ENCODE data around the gene DCXR. TPM values are rescaled to one million over a fixed set of nuclear protein-coding genes. Genes with fewer than 3 reads are reported as not detected.

DCXR gene
- total and polyA plus RNA-seq, 2 of the 13 experiments (the other 11 are each of a cell fraction or from before 2014, with no cell fraction given), result 287 to 311 TPM

DNA sequence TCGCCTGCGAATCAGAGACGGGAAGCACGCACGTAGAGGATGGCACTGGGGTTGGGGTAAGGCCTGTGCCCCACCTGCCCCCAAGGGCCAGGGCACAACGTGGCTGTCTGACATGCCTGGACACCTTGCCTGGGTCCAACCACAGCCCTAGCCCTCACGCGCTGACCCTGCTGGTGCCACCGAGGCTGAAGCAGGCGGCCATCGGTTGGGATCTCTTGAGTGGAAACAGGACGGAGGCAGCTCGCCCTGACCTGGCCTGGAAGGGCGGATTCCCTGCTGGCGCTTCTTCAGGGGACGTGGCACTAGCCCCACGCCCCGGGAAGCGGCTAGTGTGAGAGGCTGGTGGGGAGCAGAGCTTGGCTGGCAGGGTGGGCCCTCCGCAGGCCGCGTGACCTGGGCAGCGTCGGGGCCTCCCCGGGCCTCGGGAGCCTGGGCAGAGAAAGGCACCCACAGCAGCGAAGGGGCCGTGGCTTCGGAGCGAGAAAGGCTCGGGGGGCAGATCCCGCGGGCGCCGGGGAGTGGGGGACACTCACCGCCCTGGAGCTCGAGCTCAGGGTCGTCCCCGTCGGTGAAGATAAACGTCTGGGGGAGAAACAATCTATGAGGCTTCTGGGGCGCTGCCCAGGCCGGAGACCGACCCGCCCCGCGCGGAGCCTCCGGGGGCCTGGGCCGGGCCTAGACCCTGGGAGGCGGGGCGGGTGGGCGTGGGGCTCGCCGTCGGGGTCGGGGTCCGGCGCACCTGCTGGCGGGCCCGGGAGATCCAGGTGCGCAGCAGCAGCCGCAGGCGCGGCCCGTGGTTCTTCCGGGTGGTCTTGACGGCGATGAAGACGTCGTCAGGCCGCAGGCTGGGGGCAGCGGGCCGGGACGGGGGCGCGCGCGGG, 13.5 kb upstream of the DCXR start (continued):
- TF ChIP-seq KDM2A (CRISPR knock-in tag; IDR thresholded peaks at IDR 0.05; ENCODE audit: borderline replicate concordance, low read depth) (peak; percentile 38; the same call in 1 of the 2 replicates), ZFP82 (CRISPR knock-in tag; IDR thresholded peaks at IDR 0.05; ENCODE audit: borderline replicate concordance) (0 out of 2 replicates have a peak, but pooled peaks have one; percentile 53), LCORL (IDR thresholded peaks at IDR 0.05) (no peak), LCORL (CRISPR knock-in tag; IDR thresholded peaks at IDR 0.05) (no peak), SMC3 (IDR thresholded peaks at IDR 0.05; ENCODE audit: low read length) (no peak), CENPX (CRISPR knock-in tag; IDR thresholded peaks at IDR 0.05) (no peak), RFX3 (CRISPR knock-in tag; IDR thresholded peaks at IDR 0.05) (no peak), ZBTB7A (CRISPR knock-in tag; IDR thresholded peaks at IDR 0.05) (peak; percentile 61; the same call in 1 of the 2 replicates), NR2C2 (CRISPR knock-in tag; IDR thresholded peaks at IDR 0.05; ENCODE audit: borderline replicate concordance) (no peak), PHF20 (CRISPR knock-in tag; IDR thresholded peaks at IDR 0.05) (peak; percentile 16; the same call in 1 of the 2 replicates), ZNF772 (CRISPR knock-in tag; IDR thresholded peaks at IDR 0.05) (0 out of 2 replicates have a peak, but pooled peaks have one; percentile 37), ZNF350 (CRISPR knock-in tag; IDR thresholded peaks at IDR 0.05; ENCODE audit: borderline replicate concordance, low read depth) (peak; percentile 72), KLF15 (CRISPR knock-in tag; IDR thresholded peaks at IDR 0.05; ENCODE audit: borderline replicate concordance) (no peak), FOXA3 (CRISPR knock-in tag; IDR thresholded peaks at IDR 0.05) (no peak), SALL2 (CRISPR knock-in tag; IDR thresholded peaks at IDR 0.05) (no peak)
- TF ChIP-seq, protein P1, sequence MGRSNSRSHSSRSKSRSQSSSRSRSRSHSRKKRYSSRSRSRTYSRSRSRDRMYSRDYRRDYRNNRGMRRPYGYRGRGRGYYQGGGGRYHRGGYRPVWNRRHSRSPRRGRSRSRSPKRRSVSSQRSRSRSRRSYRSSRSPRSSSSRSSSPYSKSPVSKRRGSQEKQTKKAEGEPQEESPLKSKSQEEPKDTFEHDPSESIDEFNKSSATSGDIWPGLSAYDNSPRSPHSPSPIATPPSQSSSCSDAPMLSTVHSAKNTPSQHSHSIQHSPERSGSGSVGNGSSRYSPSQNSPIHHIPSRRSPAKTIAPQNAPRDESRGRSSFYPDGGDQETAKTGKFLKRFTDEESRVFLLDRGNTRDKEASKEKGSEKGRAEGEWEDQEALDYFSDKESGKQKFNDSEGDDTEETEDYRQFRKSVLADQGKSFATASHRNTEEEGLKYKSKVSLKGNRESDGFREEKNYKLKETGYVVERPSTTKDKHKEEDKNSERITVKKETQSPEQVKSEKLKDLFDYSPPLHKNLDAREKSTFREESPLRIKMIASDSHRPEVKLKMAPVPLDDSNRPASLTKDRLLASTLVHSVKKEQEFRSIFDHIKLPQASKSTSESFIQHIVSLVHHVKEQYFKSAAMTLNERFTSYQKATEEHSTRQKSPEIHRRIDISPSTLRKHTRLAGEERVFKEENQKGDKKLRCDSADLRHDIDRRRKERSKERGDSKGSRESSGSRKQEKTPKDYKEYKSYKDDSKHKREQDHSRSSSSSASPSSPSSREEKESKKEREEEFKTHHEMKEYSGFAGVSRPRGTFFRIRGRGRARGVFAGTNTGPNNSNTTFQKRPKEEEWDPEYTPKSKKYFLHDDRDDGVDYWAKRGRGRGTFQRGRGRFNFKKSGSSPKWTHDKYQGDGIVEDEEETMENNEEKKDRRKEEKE (IDR thresholded peaks at IDR 0.05), result no peak
- TF ChIP-seq, protein P2, sequence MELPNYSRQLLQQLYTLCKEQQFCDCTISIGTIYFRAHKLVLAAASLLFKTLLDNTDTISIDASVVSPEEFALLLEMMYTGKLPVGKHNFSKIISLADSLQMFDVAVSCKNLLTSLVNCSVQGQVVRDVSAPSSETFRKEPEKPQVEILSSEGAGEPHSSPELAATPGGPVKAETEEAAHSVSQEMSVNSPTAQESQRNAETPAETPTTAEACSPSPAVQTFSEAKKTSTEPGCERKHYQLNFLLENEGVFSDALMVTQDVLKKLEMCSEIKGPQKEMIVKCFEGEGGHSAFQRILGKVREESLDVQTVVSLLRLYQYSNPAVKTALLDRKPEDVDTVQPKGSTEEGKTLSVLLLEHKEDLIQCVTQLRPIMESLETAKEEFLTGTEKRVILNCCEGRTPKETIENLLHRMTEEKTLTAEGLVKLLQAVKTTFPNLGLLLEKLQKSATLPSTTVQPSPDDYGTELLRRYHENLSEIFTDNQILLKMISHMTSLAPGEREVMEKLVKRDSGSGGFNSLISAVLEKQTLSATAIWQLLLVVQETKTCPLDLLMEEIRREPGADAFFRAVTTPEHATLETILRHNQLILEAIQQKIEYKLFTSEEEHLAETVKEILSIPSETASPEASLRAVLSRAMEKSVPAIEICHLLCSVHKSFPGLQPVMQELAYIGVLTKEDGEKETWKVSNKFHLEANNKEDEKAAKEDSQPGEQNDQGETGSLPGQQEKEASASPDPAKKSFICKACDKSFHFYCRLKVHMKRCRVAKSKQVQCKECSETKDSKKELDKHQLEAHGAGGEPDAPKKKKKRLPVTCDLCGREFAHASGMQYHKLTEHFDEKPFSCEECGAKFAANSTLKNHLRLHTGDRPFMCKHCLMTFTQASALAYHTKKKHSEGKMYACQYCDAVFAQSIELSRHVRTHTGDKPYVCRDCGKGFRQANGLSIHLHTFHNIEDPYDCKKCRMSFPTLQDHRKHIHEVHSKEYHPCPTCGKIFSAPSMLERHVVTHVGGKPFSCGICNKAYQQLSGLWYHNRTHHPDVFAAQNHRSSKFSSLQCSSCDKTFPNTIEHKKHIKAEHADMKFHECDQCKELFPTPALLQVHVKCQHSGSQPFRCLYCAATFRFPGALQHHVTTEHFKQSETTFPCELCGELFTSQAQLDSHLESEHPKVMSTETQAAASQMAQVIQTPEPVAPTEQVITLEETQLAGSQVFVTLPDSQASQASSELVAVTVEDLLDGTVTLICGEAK (IDR thresholded peaks at IDR 0.05), result no peak
- TF ChIP-seq, protein P2 (CRISPR knock-in tag; IDR thresholded peaks at IDR 0.05), result 0 out of 2 replicates have a peak, but pooled peaks have one; percentile 36
